Right lobe of liver (tissue), 6 donors: ENCODE data around the gene F12. TPM values are rescaled to one million over a fixed set of nuclear protein-coding genes. Genes with fewer than 3 reads are reported as not detected.
"Not testable (repeated sequence)": the region's sequence is repeated elsewhere in the genome, so short reads cannot be mapped to it uniquely, and the experiment has no call there.

Experiments
- ATAC-seq, 4 donors: fragments of 200-7000 bp; cut with Tn5 transposase; one replicate each; pipeline ENCODE4 v1.9.1; 2020; ENCODE audit warnings: mild to moderate bottlenecking in 4 of 4, moderate library complexity in 4 of 4
- DNase-seq, 3 donors: peaks; one replicate each; pipeline ENCODE4 v3.0.0-alpha.2; 2020
- H3K27ac ChIP-seq, 3 donors: fragments of 200-600 bp; one replicate each; pipeline ENCODE4 v1.8.0; 2022
- H3K27me3 ChIP-seq, 2 donors: fragments of 200-600 bp; one replicate each; pipeline ENCODE4 v1.8.0; 2022
- H3K36me3 ChIP-seq, 4 donors: fragments of 200-600 bp; sonication (generic) in 1 of 4; one replicate each; pipeline versions ENCODE4 v1.5.1 to v1.8.0; 2017 to 2022; ENCODE audit warnings: control low read depth in 1 of 4
- H3K4me1 ChIP-seq, 4 donors: fragments of 200-600 bp; sonication (generic) in 1 of 4; one replicate each; pipeline versions ENCODE4 v1.5.1 to v1.8.0; 2017 to 2022; ENCODE audit warnings: control low read depth in 1 of 4
- H3K4me3 ChIP-seq, 3 donors: fragments of 200-600 bp; one replicate each; pipeline ENCODE4 v1.8.0; 2022
- H3K9me3 ChIP-seq, 4 donors: fragments of 200-600 bp; sonication (generic) in 1 of 4; one replicate each; pipeline versions ENCODE4 v1.5.1 to v1.8.0; 2017 to 2022; ENCODE audit warnings: control low read depth in 1 of 4
- CTCF ChIP-seq, 4 donors: fragments of 200-600 bp in 3 of 4; fragments of 450-650 bp in 1 of 4; IDR thresholded peaks; one replicate each; pipeline versions ENCODE4 v1.5.1 to v1.8.0; 2016 to 2022; ENCODE audit warnings: antibody characterized with exemption in 4 of 4, mild to moderate bottlenecking in 2 of 4
- POLR2A ChIP-seq: fragments of 450-650 bp; IDR thresholded peaks from one replicate; pipeline ENCODE4 v1.6.1; 2017; ENCODE audit warnings: antibody characterized with exemption, mild to moderate bottlenecking
- whole genome bisulfite sequencing: methylation state at CpG from one replicate; pipeline ENCODE4 v1.1.6; 2018; ENCODE audit warnings: low coverage, low lambda C conversion rate; ENCODE audit not compliant: insufficient coverage; ENCODE audit errors: missing lambda C conversion rate; 5-methylcytosine and 5-hydroxymethylcytosine counted together
- intact Hi-C, 2 donors: fragments of 100-400 bp; cut with DNase I; formaldehyde crosslinking; loops; one replicate each; pipeline versions ENCODE4 v1.11.2 to v1.14.1; 2022
- total RNA-seq, 6 experiments: library from RNA; depleted of rRNA in 2 of 6; stranded (reverse); fragments of >200 nt in 2 of 6; fragmentation: NEBNext Ultra II Directional in 3 of 6; extraction: Animal tissue kit (Norgen Biotek cat#: 25700) in 3 of 6; gene quantifications; one replicate each; pipeline versions ENCODE4 v1.1.0 to v1.2.4, GENCODE V29; 2016 to 2023
- donor health status: DM: no; HTN: yes; CAD: no.
- donor health status: DM: no; HTN: no; CAD: no.
- donor health status: DM: no; HTN: no; CAD: no.
- donor health status: DM: no; HTN: yes; CAD: no.
- donor health status: DM: no; HTN: yes; CAD: no.

F12 gene
- total RNA-seq, 6 experiments from 2014 or later: 236 to 518 (median 365) TPM

- Histone ChIP-seq H3K27ac (no peak overlapping the region), H3K4me3 (no peak overlapping the region), H3K9me3 (no peaks in the 10 kb centered on the region), H3K27me3 (no peaks in the 10 kb centered on the region), H3K36me3 (no peaks in the 10 kb centered on the region), H3K4me1 (peaks cover 0 to 5% (median 0%) of the 10 kb centered on the region in 4 donors)
- no peak for DNase-seq
- no peak for TF ChIP-seq POLR2A
- TF ChIP-seq CTCF (IDR thresholded peaks at IDR 0.05): no peak
- intact Hi-C loops: no loop called here
- WGBS: 92% methylated on average over 4 of the region's 6 CpGs
- no peak for ATAC-seq
Observed at GRCh38 chr5:177421062-177421798, 11.9 kb upstream of the F12 start.

GRCh38 chr5:177420472-177420871 is 11.1 kb upstream of the F12 start:
- H3K4me3 ChIP-seq, H3K36me3 ChIP-seq, H3K27me3 ChIP-seq, ATAC-seq, DNase-seq, H3K9me3 ChIP-seq, H3K27ac ChIP-seq, H3K4me1 ChIP-seq, intact Hi-C loops: not testable (repeated sequence)
- WGBS: 70% methylated on average over 7 of the region's 7 CpGs

GRCh38 chr5:177419046-177419445 is 9.7 kb upstream of the F12 start:
- Histone ChIP-seq H3K4me1 (no peaks in the 10 kb centered on the region), H3K4me3 (no peak overlapping the region), H3K9me3 (no peaks in the 10 kb centered on the region), H3K27ac (no peak overlapping the region), H3K36me3 (no peaks in the 10 kb centered on the region), H3K27me3 (no peaks in the 10 kb centered on the region)
- intact Hi-C loops: no loop called here
- no peak for DNase-seq
- TF ChIP-seq CTCF (IDR thresholded peaks at IDR 0.05): no peak
- TF ChIP-seq POLR2A: no peak
- WGBS: 80% methylated on average over 1 of the region's 3 CpGs
- no peak for ATAC-seq

GRCh38 chr5:177417081-177417480 is 7.7 kb upstream of the F12 start:
- ATAC-seq, intact Hi-C loops, H3K27ac ChIP-seq, H3K4me1 ChIP-seq, H3K36me3 ChIP-seq, H3K27me3 ChIP-seq, DNase-seq, H3K9me3 ChIP-seq, H3K4me3 ChIP-seq: not testable (repeated sequence)
- 83% methylated on average over 5 of the region's 6 CpGs for WGBS

- H3K27me3 ChIP-seq: no peaks in the 10 kb centered on the region
- no peaks in the 10 kb centered on the region for H3K9me3 ChIP-seq
- intact Hi-C loops: no loop called here
- no peaks in the 10 kb centered on the region for H3K36me3 ChIP-seq
- 97% methylated on average over 3 of the region's 3 CpGs for WGBS
- no peak for TF ChIP-seq CTCF (IDR thresholded peaks at IDR 0.05)
- TF ChIP-seq POLR2A: no peak
- no peak for DNase-seq
- peaks cover 0 to 10% (median 1%) of the 10 kb centered on the region in 4 donors for H3K4me1 ChIP-seq
- ATAC-seq: no peak
- H3K27ac ChIP-seq: no peak overlapping the region
- H3K4me3 ChIP-seq: no peak overlapping the region
Observed at GRCh38 chr5:177414481-177414880, 5.1 kb upstream of the F12 start.
